ENCODE measurements around the gene TMEM59. TPM values are rescaled to one million over a fixed set of nuclear protein-coding genes. Genes with fewer than 3 reads are reported as not detected.

The TMEM59 gene
- total and polyA plus RNA-seq, 2 donors (not counting 1 experiment from before 2014, with no cell fraction given): 66.3 to 146 TPM

GRCh38 chr1:54088385-54088784 is 35.4 kb upstream of the TMEM59 start:
- no peaks in the 10 kb centered on the region for H3K4me1 Mint-ChIP-seq
- Histone ChIP-seq H3K4me3 (ENCODE audit: control extremely low read depth in 1 of 5, extremely low read depth in 1 of 5, insufficient read depth in 1 of 5, low read depth in 2 of 5, low read length in 4 of 5) (no peak overlapping the region), H3K27me3 (replicated peaks in 1 of 4; ENCODE audit: control extremely low read depth in 1 of 4, control insufficient read depth in 3 of 4, insufficient read depth in 4 of 4, low read length in 3 of 4) (no peaks in the 10 kb centered on the region), H4K20me1 (ENCODE audit: control insufficient read depth, insufficient read depth, low read length, poor library complexity, severe bottlenecking) (no peaks in the 10 kb centered on the region), H3K79me2 (ENCODE audit: control insufficient read depth, insufficient read depth, low read length) (no peaks in the 10 kb centered on the region), H3K27ac (ENCODE audit: low read length in 2 of 2) (no peak overlapping the region), H2AFZ (ENCODE audit: insufficient read depth, low read depth, low read length, poor library complexity, severe bottlenecking) (no peak overlapping the region), H3K9ac (ENCODE audit: low read length) (no peak overlapping the region), H3K36me3 (replicated peaks in 1 of 2; ENCODE audit: control extremely low read depth in 1 of 2, control insufficient read depth in 1 of 2, extremely low read depth in 1 of 2, insufficient read depth in 2 of 2, low read length in 1 of 2) (peaks cover 0 to 30% of the 10 kb centered on the region in 2 experiments), H3K9me3 (ENCODE audit: control extremely low read depth in 1 of 3, control insufficient read depth in 2 of 3, insufficient read depth in 1 of 3, low read length in 2 of 3) (no peaks in the 10 kb centered on the region), H3K4me1 (ENCODE audit: control insufficient read depth in 2 of 2, insufficient read depth in 2 of 2, low read length in 2 of 2) (no peaks in the 10 kb centered on the region), H3K4me2 (replicated peaks; ENCODE audit: low read depth, low read length, poor library complexity, severe bottlenecking) (no peak overlapping the region)
- H3K27ac Mint-ChIP-seq: no peak overlapping the region
- H3K4me3 Mint-ChIP-seq: no peak overlapping the region
- ChIA-PET CTCF (interaction anchor here (2.0 kb wide), 1 partner anchor 401 kb away, joined by 6 read pairs; no protein-coding TSS in a partner anchor), POLR2A (no interaction called here)
- intact Hi-C loops (cut with micrococcal nuclease): no loop called here
- DNase-seq: no peak
- no peaks in the 10 kb centered on the region for H3K27me3 Mint-ChIP-seq
- 94% methylated on average over 2 of the region's 5 CpGs for WGBS (ENCODE audit: insufficient coverage)
- H3K9me3 Mint-ChIP-seq (ENCODE audit: insufficient read depth): no peaks in the 10 kb centered on the region
- ATAC-seq (ENCODE audit: low read depth): no peak
- TF ChIP-seq CTCF (IDR thresholded peaks at IDR 0.05) (no peak), EZH2 (IDR thresholded peaks at IDR 0.05; ENCODE audit: borderline replicate concordance, insufficient read depth, low read depth, low read length, poor library complexity, severe bottlenecking) (no peak)

- intact Hi-C loops (cut with micrococcal nuclease): no loop called here
Observed at GRCh38 chr1:54086754-54087153, 33.8 kb upstream of the TMEM59 start.

More at GRCh38 chr1:54086754-54087153, 33.8 kb upstream of the TMEM59 start:
- ChIA-PET CTCF (interaction anchor here (2.0 kb wide), 1 partner anchor 403 kb away, joined by 6 read pairs; no protein-coding TSS in a partner anchor), POLR2A (no interaction called here)
- Mint-ChIP-seq H3K27me3 (no peaks in the 10 kb centered on the region), H3K4me3 (no peak overlapping the region), H3K4me1 (peaks cover 4% of the 10 kb centered on the region), H3K9me3 (ENCODE audit: insufficient read depth) (no peaks in the 10 kb centered on the region), H3K27ac (no peak overlapping the region)
- Histone ChIP-seq H3K9ac (ENCODE audit: low read length) (no peak overlapping the region), H3K4me3 (ENCODE audit: control extremely low read depth in 1 of 5, extremely low read depth in 1 of 5, insufficient read depth in 1 of 5, low read depth in 2 of 5, low read length in 4 of 5) (no peak overlapping the region), H3K27me3 (replicated peaks in 1 of 4; ENCODE audit: control extremely low read depth in 1 of 4, control insufficient read depth in 3 of 4, insufficient read depth in 4 of 4, low read length in 3 of 4) (no peaks in the 10 kb centered on the region), H3K27ac (ENCODE audit: low read length in 2 of 2) (no peak overlapping the region), H4K20me1 (ENCODE audit: control insufficient read depth, insufficient read depth, low read length, poor library complexity, severe bottlenecking) (no peaks in the 10 kb centered on the region), H3K79me2 (ENCODE audit: control insufficient read depth, insufficient read depth, low read length) (no peaks in the 10 kb centered on the region), H3K36me3 (replicated peaks in 1 of 2; ENCODE audit: control extremely low read depth in 1 of 2, control insufficient read depth in 1 of 2, extremely low read depth in 1 of 2, insufficient read depth in 2 of 2, low read length in 1 of 2) (peaks cover 0 to 29% of the 10 kb centered on the region in 2 experiments), H3K4me1 (ENCODE audit: control insufficient read depth in 2 of 2, insufficient read depth in 2 of 2, low read length in 2 of 2) (no peaks in the 10 kb centered on the region), H3K9me3 (ENCODE audit: control extremely low read depth in 1 of 3, control insufficient read depth in 2 of 3, insufficient read depth in 1 of 3, low read length in 2 of 3) (no peaks in the 10 kb centered on the region), H2AFZ (ENCODE audit: insufficient read depth, low read depth, low read length, poor library complexity, severe bottlenecking) (no peak overlapping the region), H3K4me2 (replicated peaks; ENCODE audit: low read depth, low read length, poor library complexity, severe bottlenecking) (no peak overlapping the region)
- ATAC-seq (ENCODE audit: low read depth) (no peak), DNase-seq (no peak)
- WGBS (ENCODE audit: insufficient coverage): 100% methylated on average over 1 of the region's 1 CpG
- TF ChIP-seq CTCF (IDR thresholded peaks at IDR 0.05) (no peak), EZH2 (IDR thresholded peaks at IDR 0.05; ENCODE audit: borderline replicate concordance, insufficient read depth, low read depth, low read length, poor library complexity, severe bottlenecking) (no peak)

Measured in B cell (primary cell).